GM18507 (cell line): ENCODE data around the gene ESRRG.
A peak's percentile ranks its signal among the peaks of the same experiment; 100 is the strongest.

Source experiments
- DNase-seq: peaks from one replicate; pipeline ENCODE4 v3.0.0; 2011; ENCODE audit warnings: low read depth; ENCODE audit not compliant: insufficient read length; ENCODE audit errors: extremely low spot score
- FAIRE-seq: peaks from 2 replicates; lab custom pipeline; 2011; peaks lifted over from hg19 to GRCh38; lab: Jason Lieb, UNC

Gene ESRRG

DNA sequence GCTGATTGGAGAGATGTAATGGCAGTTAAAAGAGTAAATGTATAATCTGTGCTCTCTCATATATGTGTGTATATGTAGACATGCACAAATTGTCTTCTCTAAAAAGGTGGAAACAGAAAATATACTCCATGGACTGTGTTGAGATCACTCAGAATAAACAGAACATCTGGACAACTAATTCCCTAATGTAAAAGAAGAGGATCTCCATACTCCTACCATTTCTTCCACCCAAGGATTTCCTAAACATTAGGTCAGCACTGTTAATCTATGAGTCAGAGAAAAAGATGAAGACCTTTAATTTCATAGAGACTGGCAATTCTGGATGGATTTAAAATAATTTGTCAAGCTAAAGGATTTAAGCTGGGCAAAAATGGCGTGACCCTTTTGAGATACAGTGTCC, 80.1 kb downstream of the ESRRG start:
- no peak for DNase-seq
- FAIRE-seq, result no peak

GRCh38 chr1:216641669-216642460, 81.4 kb downstream of the ESRRG start:
- no peak for DNase-seq
- no peak for FAIRE-seq

- FAIRE-seq, result no peak
- no peak for DNase-seq
Measured at GRCh38 chr1:216640100-216640499, 83.1 kb downstream of the ESRRG start.

GRCh38 chr1:216632980-216633379, 90.2 kb downstream of the ESRRG start:
- FAIRE-seq, result no peak
- no peak for DNase-seq

- no peak for DNase-seq
- no peak for FAIRE-seq
Measured at GRCh38 chr1:216630532-216630931, 92.7 kb downstream of the ESRRG start.

- FAIRE-seq (no peak), DNase-seq (no peak)
Measured at GRCh38 chr1:216627252-216627651, 96.0 kb downstream of the ESRRG start.

DNA sequence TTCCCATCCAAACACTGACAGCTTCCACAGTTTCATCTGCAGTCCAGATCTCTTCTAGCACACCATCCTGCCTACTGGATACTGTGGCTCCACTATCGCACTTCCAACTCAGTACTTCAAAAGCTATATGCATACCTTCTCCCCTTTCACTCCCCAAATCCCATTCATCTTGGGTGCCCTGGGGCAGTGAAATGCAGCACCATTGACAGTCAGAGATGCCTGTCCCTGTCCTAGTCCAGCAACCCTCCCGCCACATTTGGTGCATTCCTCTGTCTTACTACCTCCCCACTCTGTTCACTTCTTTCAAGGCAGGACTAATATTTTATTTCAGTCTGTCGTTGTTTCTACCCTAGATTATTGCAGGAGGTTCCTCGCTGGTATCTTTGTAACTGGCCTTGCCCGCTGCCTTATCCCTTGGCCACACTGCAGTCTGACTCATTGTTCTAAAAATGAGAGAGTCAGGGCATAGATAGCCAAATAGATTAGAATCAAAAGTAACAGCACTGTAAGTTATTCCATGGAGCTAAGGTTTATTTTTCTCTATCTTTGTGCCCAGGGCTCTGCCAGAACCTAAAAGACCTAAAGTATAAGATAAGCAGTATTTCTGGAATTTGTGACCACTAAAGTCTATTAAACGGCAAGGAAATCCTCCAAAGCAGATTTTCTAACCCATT, 96.7 kb downstream of the ESRRG start:
- FAIRE-seq (no peak), DNase-seq (no peak)

- no peak for FAIRE-seq
- DNase-seq, result no peak
Measured at GRCh38 chr1:216621536-216621935, 101.7 kb downstream of the ESRRG start.

DNA sequence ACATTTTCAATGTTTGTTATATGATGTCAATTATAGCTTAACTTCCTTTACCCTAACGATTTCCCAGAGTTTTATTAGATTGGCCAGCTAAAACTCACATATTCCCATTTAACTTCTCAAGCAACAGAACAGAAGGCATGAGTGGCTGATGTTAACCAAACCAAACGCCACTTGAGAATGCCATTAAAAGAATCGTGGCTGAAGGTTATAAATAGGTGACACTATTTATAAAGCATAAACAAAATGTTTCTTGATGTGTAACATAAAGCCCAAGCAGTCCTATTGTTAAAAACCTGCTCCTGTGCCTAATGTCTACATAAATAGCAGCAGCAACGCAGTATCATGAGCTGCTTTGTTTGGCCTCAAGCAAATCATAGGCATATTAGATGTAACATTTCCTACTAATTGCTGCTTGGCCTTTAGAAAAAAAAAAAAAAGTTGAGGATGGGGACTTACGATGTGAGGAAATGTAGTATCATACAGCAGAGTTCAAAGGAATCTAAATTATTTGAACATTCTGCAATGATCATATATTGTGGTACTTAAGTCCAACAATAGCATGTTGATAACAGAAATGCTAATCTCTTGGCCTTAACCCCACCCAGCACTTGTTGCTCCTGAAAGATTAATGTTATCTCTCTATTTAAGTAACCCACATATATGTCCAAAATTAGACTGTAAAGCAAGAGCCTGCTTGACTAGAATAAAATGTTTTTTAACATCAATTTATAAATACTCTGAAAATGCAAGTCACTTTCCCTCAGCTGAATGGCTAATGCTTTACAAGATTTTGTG, 106.0 kb downstream of the ESRRG start:
- no peak for FAIRE-seq

DNA sequence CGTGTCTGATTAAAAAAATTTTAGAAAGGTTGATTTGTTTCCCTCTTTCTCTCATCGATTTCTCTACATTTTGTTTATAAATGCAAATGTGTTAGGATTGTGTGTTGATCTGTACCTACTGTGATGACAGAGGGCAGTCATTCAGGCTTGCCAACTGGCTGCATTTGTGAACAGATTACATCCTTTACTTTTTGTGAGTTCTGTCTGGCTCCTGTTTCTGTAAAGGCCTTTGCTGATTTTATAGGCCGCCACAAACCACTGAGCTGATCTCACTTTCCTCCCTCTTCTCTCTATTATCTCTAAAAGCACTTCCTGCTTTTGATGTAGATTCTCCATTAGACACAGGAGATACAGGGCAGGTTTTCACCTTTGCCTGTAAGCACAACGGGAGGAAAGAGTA, 106.8 kb downstream of the ESRRG start:
- no peak for FAIRE-seq

More for the DNA sequence above, 106.0 kb downstream of the ESRRG start:
- no peak for DNase-seq

DNA sequence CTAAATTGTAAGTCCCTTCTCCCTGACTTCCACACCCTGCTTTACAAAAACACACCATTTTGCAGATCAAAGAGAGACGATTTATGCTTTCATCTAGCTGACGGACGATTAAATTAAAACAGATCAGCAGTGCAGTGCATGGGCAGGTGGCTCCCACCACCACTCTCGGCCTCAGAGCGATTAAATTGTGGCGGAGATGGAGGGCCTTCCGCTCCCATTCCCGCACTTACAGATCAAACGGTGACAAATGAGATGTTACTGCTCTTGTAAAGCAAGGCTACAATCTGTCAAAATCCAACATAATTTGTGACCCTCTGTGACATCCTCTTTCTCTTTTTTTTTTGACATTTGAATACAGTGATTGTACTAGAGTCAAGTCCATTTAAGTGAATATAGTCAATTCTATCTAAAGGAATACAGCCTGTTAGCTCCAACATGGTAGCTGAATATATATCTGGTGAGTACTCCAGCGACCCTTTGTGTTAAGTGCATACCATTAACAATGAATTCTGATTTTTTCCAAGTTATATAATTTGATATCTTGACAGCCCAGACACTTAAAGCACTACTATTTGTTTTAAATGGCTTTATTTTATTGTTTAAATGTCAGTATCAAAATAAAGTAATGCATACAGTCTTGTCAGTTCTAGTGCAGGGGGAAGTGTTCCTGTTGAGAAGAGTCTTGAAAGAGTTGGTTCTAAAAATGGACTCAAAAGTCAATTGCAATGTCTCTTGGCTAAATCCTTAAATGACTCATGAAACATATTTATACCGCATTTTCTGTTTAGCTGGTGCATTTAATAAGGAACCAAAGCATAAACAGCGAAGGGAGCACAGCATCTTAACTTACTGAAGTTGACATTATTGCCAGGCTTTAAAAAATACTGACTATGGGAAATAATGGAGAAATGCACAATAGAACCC, 109.0 kb downstream of the ESRRG start:
- DNase-seq (no peak), FAIRE-seq (no peak)

More for the DNA sequence above, 106.8 kb downstream of the ESRRG start:
- no peak for DNase-seq

DNA sequence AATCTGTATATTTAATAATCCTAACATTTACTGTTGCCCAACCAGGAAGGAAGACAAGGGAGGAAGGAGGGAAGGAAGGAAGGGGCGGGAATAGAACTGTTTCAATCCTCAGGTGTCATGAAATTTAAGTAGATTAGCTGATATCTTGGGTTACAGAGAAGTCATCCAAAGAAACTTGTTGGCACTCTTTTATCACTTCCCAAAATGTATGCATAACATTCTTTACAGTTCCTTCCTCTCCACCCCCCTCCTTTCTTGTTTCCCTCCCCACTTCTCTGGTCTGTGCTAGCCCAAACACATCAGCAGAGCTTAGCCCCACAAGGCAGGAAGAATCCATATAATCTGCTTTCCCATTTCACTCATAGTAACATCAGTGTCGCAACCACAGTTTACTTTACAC, 110.9 kb downstream of the ESRRG start:
- FAIRE-seq (no peak), DNase-seq (no peak)

DNA sequence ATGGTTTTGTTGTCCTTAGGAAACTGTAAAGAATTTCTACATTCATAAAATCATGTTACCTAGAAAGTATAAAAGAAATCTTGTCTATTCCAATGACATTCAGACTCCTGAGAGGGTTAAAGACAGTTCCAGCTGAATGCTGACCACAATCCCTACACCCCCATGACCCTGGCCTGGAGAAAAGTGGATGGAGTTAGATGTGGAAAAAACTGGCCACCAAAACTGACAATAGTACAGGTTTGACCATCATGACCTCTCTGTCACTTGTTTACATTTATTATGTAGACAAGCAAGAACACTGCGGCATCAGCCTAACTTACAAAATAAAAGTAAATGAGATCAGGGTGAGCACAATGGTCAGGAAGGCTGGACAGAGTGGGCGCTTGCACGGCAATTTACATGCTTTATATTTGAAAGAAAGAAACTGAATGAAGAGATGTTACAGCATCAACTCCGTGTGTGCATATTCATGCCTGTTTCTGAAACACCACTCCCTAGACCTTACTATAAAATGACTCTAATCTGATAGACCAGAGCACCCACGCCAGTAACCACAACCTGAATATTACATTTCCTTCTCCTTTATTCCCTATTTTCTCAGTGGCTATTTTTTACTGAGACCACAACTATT, 116.0 kb downstream of the ESRRG start:
- no peak for DNase-seq
- FAIRE-seq, result no peak

GRCh38 chr1:216606047-216606637, 117.1 kb downstream of the ESRRG start:
- FAIRE-seq, result no peak
- no peak for DNase-seq

DNA sequence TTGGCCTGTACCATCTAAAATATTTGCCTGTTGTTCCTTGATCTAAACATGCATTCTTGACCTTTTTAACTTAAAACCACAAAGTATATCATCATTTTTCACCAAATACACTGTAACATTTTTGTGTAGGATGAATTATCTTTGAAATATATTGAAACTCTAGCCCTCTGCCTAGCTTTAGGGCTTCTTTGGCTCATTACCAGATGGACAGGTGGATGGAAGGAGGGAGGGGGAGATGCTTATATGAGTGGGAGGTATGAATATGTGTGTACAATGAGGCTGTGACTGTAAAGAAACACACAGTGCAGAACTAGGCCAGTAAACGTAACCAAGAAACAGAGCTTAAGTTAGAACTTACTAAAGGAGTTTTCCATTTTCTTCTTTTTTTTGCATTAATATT, 118.5 kb downstream of the ESRRG start:
- no peak for FAIRE-seq
- no peak for DNase-seq

GRCh38 chr1:216600730-216601609, 122.3 kb downstream of the ESRRG start:
- FAIRE-seq, result peak; percentile 66
- no peak for DNase-seq

DNA sequence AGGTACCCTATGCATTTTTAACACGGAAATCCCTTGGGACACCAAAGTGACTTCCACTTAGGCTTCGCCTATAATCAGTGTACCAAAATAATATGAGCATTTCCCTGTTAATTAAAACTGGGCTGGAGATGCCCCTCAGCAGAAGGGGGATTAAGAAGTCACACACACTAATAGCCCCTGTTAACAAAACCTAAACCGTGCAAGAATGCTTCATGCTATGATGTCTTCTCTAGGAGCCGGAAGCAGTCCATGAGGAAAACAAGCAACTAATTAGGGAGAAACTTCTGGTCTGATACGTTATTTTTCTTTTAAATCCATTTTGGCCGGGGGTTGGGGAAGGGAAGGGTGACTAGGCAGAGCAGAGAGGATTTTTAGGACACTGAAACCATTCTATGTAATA, 123.4 kb downstream of the ESRRG start:
- FAIRE-seq (no peak), DNase-seq (no peak)

- no peak for FAIRE-seq
- DNase-seq, result no peak
Measured at GRCh38 chr1:216598448-216598847, 124.8 kb downstream of the ESRRG start.
